K562 (cell line): Measurements from ENCODE around the gene FCHO2. TPM values are rescaled to one million over a fixed set of nuclear protein-coding genes. Genes with fewer than 3 reads are reported as not detected.

Source experiments
- ATAC-seq: fragments of 200-7000 bp; cut with Tn5 transposase; 3 replicates; pipeline ENCODE4 v1.9.1; 2020; ENCODE audit warnings: moderate library complexity
- BruUV-seq: library from RNA; stranded (reverse); fragments of 400-500 nt; replicated peaks from 2 replicates; lab custom pipeline; 2021; lab: Mats Ljungman, UMichigan
- CTCF ChIA-PET: fragments of 300-600 bp; formaldehyde crosslinking; extraction: SDS; loops from one replicate; lab custom pipeline; 2021; ENCODE audit warnings: low intra/inter-chr PET ratio; lab: Yijun Ruan, JAX
- POLR2A ChIA-PET: fragments of 300-600, 350-650 bp; sonication (Branson Sonifier 250); formaldehyde crosslinking; extraction: SDS; loops from one replicate; lab custom pipeline; 2021; ENCODE audit warnings: antibody characterized with exemption, inconsistent platforms; lab: Yijun Ruan, JAX
- DNase-seq, 4 experiments: peaks; one replicate each; pipeline versions ENCODE4 v3.0.0 to v3.0.0-alpha.2; 2011 to 2018; ENCODE audit warnings: low spot score in 3 of 4, mixed read lengths in 3 of 4; ENCODE audit errors: extremely low read depth in 1 of 4
- FAIRE-seq: peaks from 2 replicates; lab custom pipeline; 2011; peaks lifted over from hg19 to GRCh38; lab: Jason Lieb, UNC
- H2AFZ ChIP-seq: 2 replicates; pipeline ENCODE4 v1.6.0; 2011; ENCODE audit warnings: low read depth, low read length, control low read depth, inconsistent platforms
- H3K27ac ChIP-seq: fragments of 200-600 bp; 3 replicates; pipeline ENCODE4 v1.8.0; 2011; ENCODE audit warnings: low read depth, mild to moderate bottlenecking, control low read depth, inconsistent platforms, low read length, moderate library complexity, mixed read lengths; ENCODE audit errors: extremely low read depth
- H3K27me3 ChIP-seq, 2 experiments: fragments of 300-600 bp in 1 of 2; 2 replicates in 1 of 2; 3 replicates in 1 of 2; pipeline versions ENCODE4 v1.6.0 to v1.8.0; 2011; ENCODE audit warnings: inconsistent platforms in 2 of 2, low read length in 2 of 2, mild to moderate bottlenecking in 1 of 2, mixed read lengths in 1 of 2, moderate library complexity in 1 of 2; ENCODE audit not compliant: control insufficient read depth in 2 of 2, insufficient read depth in 2 of 2
- H3K36me3 ChIP-seq: fragments of 300-600 bp; 3 replicates; pipeline ENCODE4 v1.8.0; 2011; ENCODE audit warnings: mild to moderate bottlenecking, low read length, inconsistent platforms; ENCODE audit not compliant: control insufficient read depth, insufficient read depth
- H3K4me1 ChIP-seq, 2 experiments: fragments of 200-600 bp in 1 of 2; replicated peaks in 1 of 2; 2 replicates in 1 of 2; 3 replicates in 1 of 2; pipeline versions ENCODE4 v1.5.1 to v1.8.0; 2011; ENCODE audit warnings: inconsistent platforms in 2 of 2, low read length in 2 of 2, mild to moderate bottlenecking in 1 of 2, mixed read lengths in 1 of 2, moderate library complexity in 1 of 2; ENCODE audit not compliant: control insufficient read depth in 2 of 2, insufficient read depth in 2 of 2
- H3K4me2 ChIP-seq: 2 replicates; pipeline ENCODE4 v1.6.1; 2011; ENCODE audit warnings: low read length, control low read depth, inconsistent platforms, mixed read lengths; ENCODE audit not compliant: insufficient read depth
- H3K4me3 ChIP-seq: fragments of 200-600 bp; sonication (generic), shearing (Covaris generic); 2 replicates; pipeline ENCODE4 v1.5.1; 2016; ENCODE audit warnings: control low read depth, inconsistent platforms
- H3K79me2 ChIP-seq: fragments of 200-600 bp; 3 replicates; pipeline ENCODE4 v1.8.0; 2011; ENCODE audit warnings: low read length, inconsistent platforms; ENCODE audit not compliant: control insufficient read depth, insufficient read depth
- H3K9ac ChIP-seq, 2 experiments: 2 replicates each; pipeline versions ENCODE4 v1.6.0 to v1.6.1; 2011; ENCODE audit warnings: low read depth in 2 of 2, low read length in 2 of 2, control low read depth in 1 of 2, inconsistent platforms in 1 of 2, mild to moderate bottlenecking in 1 of 2, mixed read lengths in 1 of 2; ENCODE audit not compliant: insufficient read depth in 1 of 2
- H3K9me1 ChIP-seq: one replicate; pipeline ENCODE4 v1.6.0; 2011; ENCODE audit warnings: inconsistent platforms, mild to moderate bottlenecking, low read length, moderate library complexity; ENCODE audit not compliant: control insufficient read depth, insufficient read depth
- H3K9me3 ChIP-seq: replicated peaks from 2 replicates; pipeline ENCODE4 v1.5.1; 2011; ENCODE audit warnings: low read depth, low read length, inconsistent platforms; ENCODE audit not compliant: control insufficient read depth, insufficient read depth
- H4K20me1 ChIP-seq: replicated peaks from 2 replicates; pipeline ENCODE4 v1.6.1; 2011; ENCODE audit warnings: low read length, inconsistent platforms, mixed read lengths; ENCODE audit not compliant: control insufficient read depth, insufficient read depth
- BCOR ChIP-seq: fragments of 450-650 bp; IDR thresholded peaks from 2 replicates; pipeline ENCODE4 v1.6.1; 2016
- EP300 ChIP-seq: IDR thresholded peaks from 2 replicates; pipeline ENCODE4 v1.6.1; 2012; ENCODE audit warnings: low read length, improper control_type of control experiment
- KAT7 ChIP-seq: sonication (generic); formaldehyde crosslinking; IDR thresholded peaks from 2 replicates; pipeline ENCODE4 v1.8.0; 2022; ENCODE audit warnings: missing genetic modification reagents, mild to moderate bottlenecking, borderline replicate concordance
- LCOR ChIP-seq: sonication (generic); formaldehyde crosslinking; IDR thresholded peaks from 2 replicates; pipeline ENCODE4 v1.8.0; 2022; ENCODE audit warnings: mild to moderate bottlenecking, missing genetic modification reagents
- MTA2 ChIP-seq: fragments of 450-650 bp; IDR thresholded peaks from 2 replicates; pipeline ENCODE4 v1.6.1; 2016; ENCODE audit warnings: low read depth
- NFIC ChIP-seq: fragments of 450-650 bp; IDR thresholded peaks from 2 replicates; pipeline ENCODE4 v1.6.1; 2017; ENCODE audit warnings: mild to moderate bottlenecking, inconsistent platforms
- NFIX ChIP-seq: fragments of 250-450 bp; sonication (Bioruptor Pico); IDR thresholded peaks from 2 replicates; pipeline ENCODE4 v1.4.0; 2020; ENCODE audit warnings: low read depth, mild to moderate bottlenecking, moderate library complexity
- RFX5 ChIP-seq: IDR thresholded peaks from 2 replicates; pipeline ENCODE4 v1.6.1; 2011; ENCODE audit warnings: low read depth, mild to moderate bottlenecking, improper control_type of control experiment, low read length
- TAF9B ChIP-seq: fragments of 450-650 bp; IDR thresholded peaks from 2 replicates; pipeline ENCODE4 v1.6.1; 2018; ENCODE audit warnings: mild to moderate bottlenecking; ENCODE audit not compliant: partially characterized antibody
- TGIF2 ChIP-seq: sonication (generic); formaldehyde crosslinking; IDR thresholded peaks from 2 replicates; pipeline ENCODE4 v1.8.1; 2022; ENCODE audit warnings: mild to moderate bottlenecking, missing genetic modification reagents, moderate library complexity
- USF2 ChIP-seq: sonication (generic); formaldehyde crosslinking; IDR thresholded peaks from 2 replicates; pipeline ENCODE4 v1.5.0; 2020; ENCODE audit warnings: missing genetic modification reagents
- ZNF316 ChIP-seq: fragments of 450-650 bp; IDR thresholded peaks from 2 replicates; pipeline ENCODE4 v1.6.1; 2016
- ZNF512 ChIP-seq: IDR thresholded peaks from 2 replicates; pipeline ENCODE4 v1.6.1; 2016; ENCODE audit warnings: missing genetic modification characterization, missing compliant biosample characterization
- WGBS: fragments of 100-300 bp; shearing (Covaris generic); methylation state at CpG from one replicate; pipeline ENCODE4 v1.1.6; 2016; ENCODE audit warnings: low coverage, mixed read lengths; ENCODE audit not compliant: insufficient coverage; ENCODE audit errors: missing lambda C conversion rate; 5-methylcytosine and 5-hydroxymethylcytosine counted together
- in situ Hi-C: fragments of 300-500 bp; cut with MboI; formaldehyde crosslinking; loops from 4 replicates; pipeline ENCODE4 v1.15.0; 2018; ENCODE audit warnings: inconsistent platforms, mixed read lengths
- intact Hi-C: fragments of 100-400 bp; cut with micrococcal nuclease; formaldehyde crosslinking; loops from 2 replicates; pipeline ENCODE4 v1.14.2; 2022
- polyA plus RNA-seq, 8 experiments: library from polyadenylated mRNA; depleted of rRNA in 4 of 8; stranded (reverse) in 5 of 8; unstranded in 3 of 8; fragments of >200 nt; fragmentation: Nextera tagmentation in 2 of 8; fragmentation: Illumina TruSeq in 1 of 8; extraction: Ambion mirVana in 2 of 8; extraction: Trizol in 1 of 8; gene quantifications; 2 replicates each; pipeline versions ENCODE4 v1.2.1 to v1.2.3, GENCODE V29; 2011 to 2014; ENCODE audit warnings: inconsistent platforms in 1 of 8, missing spikeins in 1 of 8
- total RNA-seq, 7 experiments: library from RNA; depleted of rRNA in 6 of 7; stranded (reverse); fragments of >200 nt in 6 of 7; fragmentation: Illumina TruSeq in 2 of 7; extraction: Trizol in 2 of 7; gene quantifications; 2 replicates each; pipeline versions ENCODE4 v1.2.1 to v1.2.3, GENCODE V29; 2011 to 2021; ENCODE audit warnings: low replicate concordance in 1 of 7
- TF ChIP-seq, protein P1 (sequence below), 2 experiments: IDR thresholded peaks; 2 replicates each; pipeline ENCODE4 v1.6.1; 2011; ENCODE audit warnings: borderline replicate concordance in 1 of 2, control low read depth in 1 of 2, low read depth in 1 of 2, low read length in 1 of 2, mild to moderate bottlenecking in 1 of 2, mixed read lengths in 1 of 2, moderate library complexity in 1 of 2; ENCODE audit not compliant: insufficient read depth in 1 of 2, insufficient read length in 1 of 2, poor library complexity in 1 of 2, severe bottlenecking in 1 of 2; ENCODE audit errors: extremely low read depth in 1 of 2

Gene FCHO2
- total and polyA plus RNA-seq, 9 of the 15 experiments (the other 6 are each of a cell fraction or from before 2014, with no cell fraction given), result 4.4 to 13.4 (median 8.3) TPM

DNA sequence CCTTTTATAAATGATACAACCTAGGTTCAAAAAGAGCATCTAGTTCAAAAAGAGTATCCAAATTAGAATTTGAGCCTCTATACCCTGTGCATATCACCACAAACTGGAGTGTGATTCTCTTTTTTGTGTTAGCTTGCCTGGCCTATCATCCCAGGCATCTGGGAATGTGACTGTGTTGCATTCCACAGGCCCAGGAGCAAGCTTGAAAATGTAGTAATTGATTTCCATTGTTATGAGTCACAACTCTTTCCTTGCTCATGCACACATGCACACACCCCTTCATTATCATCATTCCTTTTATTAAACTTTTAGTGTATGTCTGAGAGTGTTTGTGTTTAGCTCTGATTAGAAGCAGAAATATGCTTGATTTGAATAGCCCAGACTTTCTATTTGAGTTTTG, 75.2 kb downstream of the FCHO2 start (continued):
- no peak for TF ChIP-seq TAF9B
- TF ChIP-seq USF2, result no peak
- no peak for TF ChIP-seq RFX5
- TF ChIP-seq BCOR, result no peak
- TF ChIP-seq TGIF2 (CRISPR knock-in tag), result no peak
- no peak for TF ChIP-seq MTA2
- no peak for TF ChIP-seq LCOR
- TF ChIP-seq, protein P1, sequence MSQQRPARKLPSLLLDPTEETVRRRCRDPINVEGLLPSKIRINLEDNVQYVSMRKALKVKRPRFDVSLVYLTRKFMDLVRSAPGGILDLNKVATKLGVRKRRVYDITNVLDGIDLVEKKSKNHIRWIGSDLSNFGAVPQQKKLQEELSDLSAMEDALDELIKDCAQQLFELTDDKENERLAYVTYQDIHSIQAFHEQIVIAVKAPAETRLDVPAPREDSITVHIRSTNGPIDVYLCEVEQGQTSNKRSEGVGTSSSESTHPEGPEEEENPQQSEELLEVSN (IDR thresholded peaks at IDR 0.05; ENCODE audit: borderline replicate concordance in 1 of 2, extremely low read depth in 1 of 2, insufficient read depth in 1 of 2, insufficient read length in 1 of 2, low read depth in 1 of 2, low read length in 1 of 2, poor library complexity in 1 of 2, severe bottlenecking in 1 of 2), result no peak
- TF ChIP-seq ZNF316, result no peak
- TF ChIP-seq EP300, result no peak
- TF ChIP-seq KAT7 (CRISPR knock-in tag), result no peak

DNA sequence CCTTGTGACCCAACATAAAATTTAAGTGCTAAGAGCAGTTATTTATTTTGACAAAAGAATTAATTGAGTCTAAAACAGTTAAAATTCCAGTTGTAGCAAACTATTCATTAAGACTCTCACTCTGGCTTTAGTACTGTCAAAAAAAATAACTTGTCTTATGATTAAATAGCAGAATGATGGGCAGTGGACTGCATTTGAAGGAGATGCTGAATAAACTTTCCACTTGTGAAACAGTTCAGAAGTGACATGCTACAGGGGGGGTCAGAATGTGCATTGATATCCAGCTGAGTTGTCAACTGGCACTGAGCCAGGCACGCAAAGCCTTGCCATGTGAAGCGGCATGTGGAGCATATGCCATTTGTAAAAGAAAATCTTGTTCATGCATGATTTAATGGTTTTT, 76.0 kb downstream of the FCHO2 start:
- ChIA-PET CTCF (no interaction called here), POLR2A (no interaction called here)
- H3K79me2 ChIP-seq, result no peaks in the 10 kb centered on the region
- no peaks in the 10 kb centered on the region for H3K9me3 ChIP-seq
- H3K9me1 ChIP-seq, result no peaks in the 10 kb centered on the region
- H3K27me3 ChIP-seq, result no peaks in the 10 kb centered on the region
- H3K27ac ChIP-seq, result no peak overlapping the region
- peak; percentile 35 for FAIRE-seq
- in situ Hi-C loops, result no loop called here
- DNase-seq, result peak in 1 of 4 experiments; percentile 12
- WGBS, result 83% methylated on average over 2 of the region's 2 CpGs
- H3K4me1 ChIP-seq, result no peaks in the 10 kb centered on the region
- TF ChIP-seq ZNF512 (tag), result no peak
- peak; percentile 23; the same call in 1 of the 2 replicates for TF ChIP-seq NFIX
- peak; percentile 90 for TF ChIP-seq NFIC
- H3K4me3 ChIP-seq, result no peak overlapping the region
- BruUV-seq, result no TSS peak
- no peak overlapping the region for H2AFZ ChIP-seq
- H3K36me3 ChIP-seq, result peaks cover 7% of the 10 kb centered on the region; the same call in 2 of the 3 replicates
- intact Hi-C loops, result no loop called here
- no peak overlapping the region for H3K9ac ChIP-seq
- H4K20me1 ChIP-seq, result no peaks in the 10 kb centered on the region
- ATAC-seq, result no peak
- H3K4me2 ChIP-seq, result no peak overlapping the region
